AG09309 (cell line): ENCODE measurements around the gene HSF5.
"Not testable (repeated sequence)": the region's sequence is repeated elsewhere in the genome, so short reads cannot be mapped to it uniquely, and the experiment has no call there.

Experiments
- DNase-seq: peaks from one replicate; pipeline ENCODE4 v3.0.0-alpha.2; 2010; ENCODE audit warnings: low read depth
- H3K4me3 ChIP-seq: 2 replicates; pipeline ENCODE4 v1.5.1; 2011; ENCODE audit warnings: mild to moderate bottlenecking, low read depth, low read length, moderate library complexity; ENCODE audit not compliant: control insufficient read depth
- TF ChIP-seq, protein P1 (sequence below): IDR thresholded peaks from 2 replicates; pipeline ENCODE4 v1.5.1; 2011; ENCODE audit warnings: mild to moderate bottlenecking, low read depth, low read length, inconsistent platforms; ENCODE audit not compliant: insufficient read depth, control insufficient read depth; ENCODE audit errors: missing control alignments

Gene HSF5

DNA sequence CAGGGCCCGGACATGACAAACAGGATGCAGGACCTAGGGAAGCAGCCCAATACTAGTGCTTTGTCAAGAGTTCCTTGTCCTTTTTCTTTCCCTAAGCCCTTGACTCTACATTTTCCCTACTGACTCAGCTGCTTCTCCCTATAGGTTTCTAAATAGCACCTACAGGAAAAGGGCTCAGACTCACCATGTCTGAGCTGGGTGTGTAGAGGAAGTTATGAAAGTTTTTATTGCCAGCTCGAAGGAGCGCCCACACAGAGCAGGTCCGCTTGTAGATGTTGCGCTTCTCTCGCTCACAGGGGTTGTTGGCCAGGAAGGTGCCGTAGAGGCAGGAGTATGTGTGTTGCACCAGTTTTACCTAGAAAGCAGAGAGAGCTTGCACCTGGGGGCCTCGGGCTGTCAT, 15.7 kb upstream of the HSF5 start:
- TF ChIP-seq, protein P1, sequence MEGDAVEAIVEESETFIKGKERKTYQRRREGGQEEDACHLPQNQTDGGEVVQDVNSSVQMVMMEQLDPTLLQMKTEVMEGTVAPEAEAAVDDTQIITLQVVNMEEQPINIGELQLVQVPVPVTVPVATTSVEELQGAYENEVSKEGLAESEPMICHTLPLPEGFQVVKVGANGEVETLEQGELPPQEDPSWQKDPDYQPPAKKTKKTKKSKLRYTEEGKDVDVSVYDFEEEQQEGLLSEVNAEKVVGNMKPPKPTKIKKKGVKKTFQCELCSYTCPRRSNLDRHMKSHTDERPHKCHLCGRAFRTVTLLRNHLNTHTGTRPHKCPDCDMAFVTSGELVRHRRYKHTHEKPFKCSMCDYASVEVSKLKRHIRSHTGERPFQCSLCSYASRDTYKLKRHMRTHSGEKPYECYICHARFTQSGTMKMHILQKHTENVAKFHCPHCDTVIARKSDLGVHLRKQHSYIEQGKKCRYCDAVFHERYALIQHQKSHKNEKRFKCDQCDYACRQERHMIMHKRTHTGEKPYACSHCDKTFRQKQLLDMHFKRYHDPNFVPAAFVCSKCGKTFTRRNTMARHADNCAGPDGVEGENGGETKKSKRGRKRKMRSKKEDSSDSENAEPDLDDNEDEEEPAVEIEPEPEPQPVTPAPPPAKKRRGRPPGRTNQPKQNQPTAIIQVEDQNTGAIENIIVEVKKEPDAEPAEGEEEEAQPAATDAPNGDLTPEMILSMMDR = no peak
- H3K4me3 ChIP-seq = no peak overlapping the region
- no peak for DNase-seq

DNA sequence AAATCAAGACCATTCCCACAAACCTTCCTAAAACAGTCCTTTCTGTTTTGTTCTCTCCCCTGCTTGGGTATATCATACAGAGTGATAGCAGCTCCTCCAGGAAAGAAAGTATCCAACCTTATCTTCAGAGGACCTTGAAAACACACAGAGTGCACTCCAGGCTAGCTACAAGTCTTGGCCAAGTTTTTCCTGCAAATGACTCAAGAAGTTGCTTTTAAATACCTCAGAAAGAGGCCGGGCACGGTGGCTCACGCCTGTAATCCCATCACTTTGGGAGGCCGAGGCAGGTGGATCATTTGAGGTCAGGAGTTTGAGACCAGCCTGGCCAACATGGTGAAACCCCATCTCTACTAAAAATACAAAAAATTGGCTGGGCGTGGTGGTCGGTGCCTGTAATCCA, 14.9 kb upstream of the HSF5 start:
- H3K4me3 ChIP-seq, DNase-seq: not testable (repeated sequence)

GRCh38 chr17:58501451-58501850, 13.2 kb upstream of the HSF5 start:
- TF ChIP-seq, protein P1 = no peak
- DNase-seq = no peak
- H3K4me3 ChIP-seq = no peak overlapping the region

GRCh38 chr17:58498177-58498828, 10.1 kb upstream of the HSF5 start:
- H3K4me3 ChIP-seq = no peak overlapping the region
- TF ChIP-seq, protein P1 = no peak
- DNase-seq = no peak

DNA sequence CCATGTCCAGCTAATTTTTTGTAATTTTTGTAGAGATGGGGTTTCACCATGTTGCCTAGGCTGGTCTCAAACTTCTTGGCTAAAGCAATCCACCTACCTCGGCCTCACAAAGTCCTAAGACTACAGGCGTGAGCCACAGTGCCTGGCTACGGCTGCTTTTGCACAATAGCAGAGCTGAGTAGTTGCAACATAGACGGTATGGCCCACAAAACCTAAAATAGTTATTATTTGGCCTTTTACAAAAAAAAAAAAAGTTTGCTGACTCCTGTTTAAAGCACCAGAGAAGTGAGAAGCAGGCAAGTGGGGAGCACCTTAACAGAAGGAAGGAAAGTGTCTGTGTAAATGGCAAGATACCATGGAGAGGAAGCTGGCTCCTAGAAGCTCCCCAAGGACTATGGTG, 5.3 kb upstream of the HSF5 start:
- no peak overlapping the region for H3K4me3 ChIP-seq
- no peak for DNase-seq
- TF ChIP-seq, protein P1 = no peak

DNA sequence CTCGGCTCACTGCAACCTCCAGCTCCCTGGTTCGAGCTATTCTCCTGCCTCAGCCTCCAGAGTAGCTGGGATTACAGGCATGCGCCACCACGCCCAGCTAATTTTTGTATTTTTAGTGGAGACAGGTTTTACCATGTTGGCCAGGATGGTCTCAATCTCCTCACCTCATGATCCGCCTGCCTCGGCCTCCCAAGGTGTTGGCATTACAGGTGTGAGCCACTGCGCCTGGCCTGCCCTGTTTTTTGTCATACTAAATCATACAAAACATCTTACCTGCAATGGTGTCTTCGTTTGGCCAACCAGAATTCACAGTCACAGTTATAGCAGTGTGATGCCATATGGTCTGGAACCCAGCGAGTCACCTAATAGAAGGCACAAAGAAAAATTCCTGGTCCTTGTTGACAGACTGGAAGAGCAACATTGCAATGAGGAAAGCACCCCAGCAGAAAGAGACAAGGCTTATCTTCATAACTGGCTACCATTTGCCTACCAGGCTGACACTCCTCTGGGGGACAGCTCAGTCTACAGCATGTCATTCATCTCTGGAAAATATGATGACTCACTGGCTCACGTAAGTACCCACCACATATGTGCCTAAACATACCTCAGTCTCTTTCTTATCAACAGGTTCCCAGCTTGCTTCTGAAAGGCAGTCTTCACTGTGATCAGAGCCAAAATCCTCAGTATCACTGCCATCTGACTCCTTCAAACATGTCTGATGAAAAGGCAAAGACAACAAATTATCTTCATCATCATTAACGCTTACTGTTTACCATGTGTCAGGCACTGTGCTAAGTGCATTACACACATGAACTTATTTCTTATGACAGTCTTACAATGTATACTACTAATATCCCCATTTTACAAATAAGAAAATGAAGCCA, 4.3 kb upstream of the HSF5 start:
- DNase-seq = no peak
- TF ChIP-seq, protein P1 = no peak
- no peak overlapping the region for H3K4me3 ChIP-seq

- TF ChIP-seq, protein P1 = no peak
- no peak overlapping the region for H3K4me3 ChIP-seq
- DNase-seq = no peak
Measured at GRCh38 chr17:58491510-58492045, 3.4 kb upstream of the HSF5 start.
